DND-41 (cell line): ENCODE results near the gene UBN2.

Experiments
- CTCF ChIP-seq: IDR thresholded peaks from 2 replicates; pipeline ENCODE4 v1.5.1; 2012; ENCODE audit warnings: borderline replicate concordance, low read length, moderate library complexity, mild to moderate bottlenecking; ENCODE audit not compliant: poor library complexity, severe bottlenecking; ENCODE audit errors: extremely low read depth
- EZH2 ChIP-seq: IDR thresholded peaks from 3 replicates; pipeline ENCODE4 v1.6.1; 2012; ENCODE audit warnings: borderline replicate concordance, low read depth, mild to moderate bottlenecking, moderate library complexity, low read length, inconsistent platforms; ENCODE audit not compliant: severe bottlenecking

GRCh38 chr7:139294951-139295575, 64.0 kb downstream of the UBN2 start:
- TF ChIP-seq CTCF (no peak), EZH2 (no peak)
